Neural progenitor cell (in vitro differentiated cells): ENCODE measurements around the gene ZNF486. TPM values are rescaled to one million over a fixed set of nuclear protein-coding genes. Genes with fewer than 3 reads are reported as not detected.

Experiments used
- DNase-seq: peaks from one replicate; pipeline ENCODE4 v3.0.0-alpha.2; 2016; ENCODE audit warnings: low spot score
- H2AFZ ChIP-seq: fragments of 200-600 bp; sonication (generic); replicated peaks from 2 replicates; pipeline ENCODE4 v1.6.1; 2016; ENCODE audit warnings: antibody characterized with exemption
- H3F3A ChIP-seq: fragments of 200-600 bp; sonication (generic); 2 replicates; pipeline ENCODE4 v1.6.1; 2016; ENCODE audit warnings: antibody characterized with exemption, low read depth
- H3K27ac ChIP-seq: fragments of 200-600 bp; sonication (generic); 2 replicates; pipeline ENCODE4 v1.5.1; 2016; ENCODE audit warnings: mild to moderate bottlenecking
- H3K27me3 ChIP-seq: fragments of 200-600 bp; sonication (generic); 2 replicates; pipeline ENCODE4 v1.6.1; 2016; ENCODE audit warnings: mild to moderate bottlenecking, moderate library complexity
- H3K36me3 ChIP-seq: fragments of 200-600 bp; sonication (generic); 2 replicates; pipeline ENCODE4 v1.5.1; 2016
- H3K4me1 ChIP-seq: fragments of 200-600 bp; sonication (generic); 2 replicates; pipeline ENCODE4 v1.6.1; 2016; ENCODE audit warnings: mixed run types
- H3K4me2 ChIP-seq: fragments of 200-600 bp; sonication (generic); 2 replicates; pipeline ENCODE4 v1.6.1; 2016
- H3K4me3 ChIP-seq: fragments of 200-600 bp; sonication (generic); 2 replicates; pipeline ENCODE4 v1.5.1; 2016
- H3K79me2 ChIP-seq: fragments of 200-600 bp; sonication (generic); 2 replicates; pipeline ENCODE4 v1.6.1; 2016; ENCODE audit warnings: low read depth
- H3K9ac ChIP-seq: fragments of 200-600 bp; sonication (generic); 2 replicates; pipeline ENCODE4 v1.6.1; 2016
- H3K9me3 ChIP-seq: fragments of 200-600 bp; sonication (generic); 2 replicates; pipeline ENCODE4 v1.5.1; 2016; ENCODE audit warnings: low read depth
- H4K20me1 ChIP-seq: fragments of 200-600 bp; sonication (generic); 2 replicates; pipeline ENCODE4 v1.6.1; 2016; ENCODE audit warnings: low read depth
- H3K27ac Mint-ChIP-seq: 3 replicates; pipeline ENCODE4 v1.8.0; 2021; ENCODE audit warnings: mixed read lengths
- H3K27me3 Mint-ChIP-seq: 2 replicates; pipeline ENCODE4 v1.8.0; 2022; ENCODE audit warnings: low read depth, mild to moderate bottlenecking, inconsistent platforms, moderate library complexity, mixed read lengths; ENCODE audit not compliant: insufficient read depth
- H3K36me3 Mint-ChIP-seq: 3 replicates; pipeline ENCODE4 v1.8.0; 2021; ENCODE audit warnings: mixed read lengths
- H3K4me1 Mint-ChIP-seq: 3 replicates; pipeline ENCODE4 v1.8.0; 2021; ENCODE audit warnings: mixed read lengths
- H3K4me3 Mint-ChIP-seq: 3 replicates; pipeline ENCODE4 v1.8.0; 2021; ENCODE audit warnings: mild to moderate bottlenecking, moderate library complexity, mixed read lengths
- H3K9me3 Mint-ChIP-seq: 3 replicates; pipeline ENCODE4 v1.8.0; 2020; ENCODE audit warnings: mixed read lengths
- CTCF ChIP-seq: fragments of 200-600 bp; sonication (generic); IDR thresholded peaks from 2 replicates; pipeline ENCODE4 v1.5.1; 2017; ENCODE audit warnings: antibody characterized with exemption, mild to moderate bottlenecking
- EZH2 ChIP-seq: fragments of 200-600 bp; sonication (generic); IDR thresholded peaks from 2 replicates; pipeline ENCODE4 v1.6.1; 2017; ENCODE audit warnings: antibody characterized with exemption, mild to moderate bottlenecking, moderate library complexity
- EZH2phosphoT487 ChIP-seq: fragments of 200-600 bp; sonication (generic); IDR thresholded peaks from 2 replicates; pipeline ENCODE4 v1.6.1; 2017; ENCODE audit warnings: antibody characterized with exemption
- total RNA-seq: library from RNA; depleted of rRNA; stranded (reverse); fragments of >200 nt; gene quantifications from 2 replicates; pipeline ENCODE4 v1.2.3, GENCODE V29; 2015; ENCODE audit warnings: low replicate concordance

ZNF486 gene
- total RNA-seq, 1 donor from 2014 or later: 26.9 TPM

GRCh38 chr19:20154636-20155035 is 12.4 kb upstream of the ZNF486 start:
- H3K27ac Mint-ChIP-seq: no peak overlapping the region
- Histone ChIP-seq H3K9ac (no peak overlapping the region), H3K79me2 (no peaks in the 10 kb centered on the region), H4K20me1 (no peaks in the 10 kb centered on the region), H3K27me3 (no peaks in the 10 kb centered on the region), H3K9me3 (no peaks in the 10 kb centered on the region), H3K27ac (no peak overlapping the region), H2AFZ (no peak overlapping the region), H3K4me1 (peaks cover 21% of the 10 kb centered on the region), H3F3A (peaks cover 22% of the 10 kb centered on the region), H3K4me2 (no peak overlapping the region), H3K36me3 (no peaks in the 10 kb centered on the region), H3K4me3 (no peak overlapping the region)
- H3K4me1 Mint-ChIP-seq: no peaks in the 10 kb centered on the region
- peaks cover 2% of the 10 kb centered on the region for H3K27me3 Mint-ChIP-seq
- no peak for TF ChIP-seq EZH2
- TF ChIP-seq CTCF: no peak
- TF ChIP-seq EZH2phosphoT487: no peak
- no peak for DNase-seq
- peaks cover 43% of the 10 kb centered on the region for H3K9me3 Mint-ChIP-seq
- H3K36me3 Mint-ChIP-seq: no peaks in the 10 kb centered on the region
- H3K4me3 Mint-ChIP-seq: no peak overlapping the region

- H3K27me3 ChIP-seq: no peaks in the 10 kb centered on the region
- H3F3A ChIP-seq: peaks cover 8% of the 10 kb centered on the region
- H3K36me3 ChIP-seq: no peaks in the 10 kb centered on the region
- no peak overlapping the region for H2AFZ ChIP-seq
- Mint-ChIP-seq H3K9me3 (peaks cover 44% of the 10 kb centered on the region), H3K27ac (no peak overlapping the region), H3K4me3 (no peak overlapping the region), H3K36me3 (peaks cover 7% of the 10 kb centered on the region), H3K27me3 (peaks cover 3% of the 10 kb centered on the region), H3K4me1 (no peaks in the 10 kb centered on the region)
- H3K9me3 ChIP-seq: no peaks in the 10 kb centered on the region
- H3K79me2 ChIP-seq: peaks cover 1% of the 10 kb centered on the region
- no peak overlapping the region for H3K27ac ChIP-seq
- no peaks in the 10 kb centered on the region for H3K4me1 ChIP-seq
- no peaks in the 10 kb centered on the region for H4K20me1 ChIP-seq
- no peak overlapping the region for H3K4me3 ChIP-seq
- H3K4me2 ChIP-seq: no peak overlapping the region
- TF ChIP-seq EZH2phosphoT487 (no peak), EZH2 (no peak), CTCF (no peak)
- no peak overlapping the region for H3K9ac ChIP-seq
- no peak for DNase-seq
These were observed 4.2 kb upstream of the ZNF486 start for GRCh38 chr19:20162821-20163220.

GRCh38 chr19:20164456-20164855 is 2.6 kb upstream of the ZNF486 start:
- no peak overlapping the region for H3K4me2 ChIP-seq

More at GRCh38 chr19:20164456-20164855, 2.6 kb upstream of the ZNF486 start:
- Histone ChIP-seq H4K20me1 (no peaks in the 10 kb centered on the region), H3K9ac (no peak overlapping the region), H3K27me3 (no peaks in the 10 kb centered on the region), H3K36me3 (no peaks in the 10 kb centered on the region), H3K79me2 (peaks cover 18% of the 10 kb centered on the region), H3K4me3 (no peak overlapping the region), H3F3A (peaks cover 11% of the 10 kb centered on the region), H3K9me3 (no peaks in the 10 kb centered on the region), H2AFZ (no peak overlapping the region), H3K4me1 (no peaks in the 10 kb centered on the region), H3K27ac (no peak overlapping the region)
- no peak overlapping the region for H3K4me3 Mint-ChIP-seq
- no peaks in the 10 kb centered on the region for H3K4me1 Mint-ChIP-seq
- H3K27ac Mint-ChIP-seq: no peak overlapping the region
- H3K9me3 Mint-ChIP-seq: peaks cover 44% of the 10 kb centered on the region
- DNase-seq: no peak
- peaks cover 15% of the 10 kb centered on the region for H3K36me3 Mint-ChIP-seq
- TF ChIP-seq EZH2phosphoT487 (no peak), CTCF (no peak), EZH2 (no peak)
- peaks cover 3% of the 10 kb centered on the region for H3K27me3 Mint-ChIP-seq
